Right lobe of liver (tissue), 6 donors: ENCODE measurements around the gene PER2. TPM values are rescaled to one million over a fixed set of nuclear protein-coding genes. Genes with fewer than 3 reads are reported as not detected.

ENCODE experiments used
- ATAC-seq, 4 donors: fragments of 200-7000 bp; cut with Tn5 transposase; one replicate each; pipeline ENCODE4 v1.9.1; 2020; ENCODE audit warnings: mild to moderate bottlenecking in 4 of 4, moderate library complexity in 4 of 4
- DNase-seq, 3 donors: peaks; one replicate each; pipeline ENCODE4 v3.0.0-alpha.2; 2020
- H3K27ac ChIP-seq, 3 donors: fragments of 200-600 bp; one replicate each; pipeline ENCODE4 v1.8.0; 2022
- H3K27me3 ChIP-seq, 2 donors: fragments of 200-600 bp; one replicate each; pipeline ENCODE4 v1.8.0; 2022
- H3K36me3 ChIP-seq, 4 donors: fragments of 200-600 bp; sonication (generic) in 1 of 4; one replicate each; pipeline versions ENCODE4 v1.5.1 to v1.8.0; 2017 to 2022; ENCODE audit warnings: control low read depth in 1 of 4
- H3K4me1 ChIP-seq, 4 donors: fragments of 200-600 bp; sonication (generic) in 1 of 4; one replicate each; pipeline versions ENCODE4 v1.5.1 to v1.8.0; 2017 to 2022; ENCODE audit warnings: control low read depth in 1 of 4
- H3K4me3 ChIP-seq, 3 donors: fragments of 200-600 bp; one replicate each; pipeline ENCODE4 v1.8.0; 2022
- H3K9me3 ChIP-seq, 4 donors: fragments of 200-600 bp; sonication (generic) in 1 of 4; one replicate each; pipeline versions ENCODE4 v1.5.1 to v1.8.0; 2017 to 2022; ENCODE audit warnings: control low read depth in 1 of 4
- CTCF ChIP-seq, 4 donors: fragments of 200-600 bp in 3 of 4; fragments of 450-650 bp in 1 of 4; IDR thresholded peaks; one replicate each; pipeline versions ENCODE4 v1.5.1 to v1.8.0; 2016 to 2022; ENCODE audit warnings: antibody characterized with exemption in 4 of 4, mild to moderate bottlenecking in 2 of 4
- POLR2A ChIP-seq: fragments of 450-650 bp; IDR thresholded peaks from one replicate; pipeline ENCODE4 v1.6.1; 2017; ENCODE audit warnings: antibody characterized with exemption, mild to moderate bottlenecking
- WGBS: methylation state at CpG from one replicate; pipeline ENCODE4 v1.1.6; 2018; ENCODE audit warnings: low coverage, low lambda C conversion rate; ENCODE audit not compliant: insufficient coverage; ENCODE audit errors: missing lambda C conversion rate; 5-methylcytosine and 5-hydroxymethylcytosine counted together
- intact Hi-C, 2 donors: fragments of 100-400 bp; cut with DNase I; formaldehyde crosslinking; loops; one replicate each; pipeline versions ENCODE4 v1.11.2 to v1.14.1; 2022
- total RNA-seq, 6 experiments: library from RNA; depleted of rRNA in 2 of 6; stranded (reverse); fragments of >200 nt in 2 of 6; fragmentation: NEBNext Ultra II Directional in 3 of 6; extraction: Animal tissue kit (Norgen Biotek cat#: 25700) in 3 of 6; gene quantifications; one replicate each; pipeline versions ENCODE4 v1.1.0 to v1.2.4, GENCODE V29; 2016 to 2023
- donor health status: DM: no; HTN: yes; CAD: no.
- donor health status: DM: no; HTN: no; CAD: no.
- donor health status: DM: no; HTN: no; CAD: no.
- donor health status: DM: no; HTN: yes; CAD: no.
- donor health status: DM: no; HTN: yes; CAD: no.

The PER2 gene
- total RNA-seq, 6 experiments from 2014 or later = 4.5 to 12.5 (median 6.1) TPM

- DNase-seq = no peak
- ATAC-seq = peak in 1 of 4 donors; percentile 15
- H3K4me3 ChIP-seq = no peak overlapping the region
Observed at GRCh38 chr2:238220892-238221521, 67.4 kb downstream of the PER2 start.

GRCh38 chr2:238220274-238220891, 68.0 kb downstream of the PER2 start:
- Histone ChIP-seq H3K27me3 (no peaks in the 10 kb centered on the region), H3K4me3 (no peak overlapping the region), H3K36me3 (no peaks in the 10 kb centered on the region), H3K4me1 (peaks cover 0 to 11% (median 3%) of the 10 kb centered on the region in 4 donors), H3K27ac (no peak overlapping the region), H3K9me3 (no peaks in the 10 kb centered on the region)
- WGBS = 84% methylated on average over 7 of the region's 10 CpGs
- no peak for DNase-seq
- no peak for ATAC-seq
- intact Hi-C loops = no loop called here
- TF ChIP-seq CTCF (IDR thresholded peaks at IDR 0.05) = no peak
- TF ChIP-seq POLR2A = no peak

More at GRCh38 chr2:238220892-238221521, 67.4 kb downstream of the PER2 start:
- 86% methylated on average over 1 of the region's 23 CpGs for WGBS
- TF ChIP-seq POLR2A (no peak), CTCF (IDR thresholded peaks at IDR 0.05) (no peak)
- no peaks in the 10 kb centered on the region for H3K9me3 ChIP-seq
- H3K27me3 ChIP-seq = no peaks in the 10 kb centered on the region
- intact Hi-C loops = no loop called here
- peaks cover 0 to 11% (median 3%) of the 10 kb centered on the region in 4 donors for H3K4me1 ChIP-seq
- no peaks in the 10 kb centered on the region for H3K36me3 ChIP-seq
- no peak overlapping the region for H3K27ac ChIP-seq

GRCh38 chr2:238216651-238217184, 71.7 kb downstream of the PER2 start:
- WGBS = 23% methylated on average over 2 of the region's 2 CpGs
- DNase-seq = peak in 1 of 3 donors; percentile 78
- no peaks in the 10 kb centered on the region for H3K27me3 ChIP-seq
- H3K4me3 ChIP-seq = no peak overlapping the region
- no peaks in the 10 kb centered on the region for H3K36me3 ChIP-seq
- H3K9me3 ChIP-seq = no peaks in the 10 kb centered on the region
- peaks cover 0 to 11% (median 3%) of the 10 kb centered on the region in 4 donors for H3K4me1 ChIP-seq
- peak overlapping the region in 1 of 3 donors; percentile 20 for H3K27ac ChIP-seq
- intact Hi-C loops = no loop called here
- TF ChIP-seq CTCF (IDR thresholded peaks at IDR 0.05) (no peak), POLR2A (no peak)
- peak; percentile 93 to 97 (median 97) for ATAC-seq

GRCh38 chr2:238207006-238207405, 81.4 kb downstream of the PER2 start:
- H3K4me1 ChIP-seq = peaks cover 0 to 6% (median 1%) of the 10 kb centered on the region in 4 donors
- no peaks in the 10 kb centered on the region for H3K36me3 ChIP-seq
- no peak overlapping the region for H3K4me3 ChIP-seq
- TF ChIP-seq CTCF (IDR thresholded peaks at IDR 0.05) = no peak
- no peak for TF ChIP-seq POLR2A
- intact Hi-C loops = no loop called here
- 47% methylated on average over 7 of the region's 7 CpGs for WGBS
- DNase-seq (no peak), ATAC-seq (no peak)
- no peak overlapping the region for H3K27ac ChIP-seq
- no peaks in the 10 kb centered on the region for H3K27me3 ChIP-seq
- no peaks in the 10 kb centered on the region for H3K9me3 ChIP-seq
